H1 (cell line): ENCODE results near the gene GPR176. TPM values are rescaled to one million over a fixed set of nuclear protein-coding genes. Genes with fewer than 3 reads are reported as not detected.

Experiments used
- CTCF ChIA-PET: fragments of 300-600 bp; sonication (Branson Sonifier 250); formaldehyde crosslinking; loops from one replicate; lab custom pipeline; 2021; ENCODE audit not compliant: partially characterized antibody; lab: Charles Lee
- POLR2A ChIA-PET: fragments of 300-600 bp; sonication (Branson Sonifier 250); formaldehyde crosslinking; loops from one replicate; lab custom pipeline; 2021; ENCODE audit warnings: inconsistent platforms; ENCODE audit not compliant: partially characterized antibody; lab: Charles Lee
- DNase-seq, 2 experiments: peaks; one replicate each; pipeline versions ENCODE4 v3.0.0 to v3.0.0-alpha.2; 2010 to 2022; ENCODE audit warnings: low spot score in 2 of 2, low read depth in 1 of 2, mixed read lengths in 1 of 2
- FAIRE-seq: peaks from 2 replicates; lab custom pipeline; 2011; peaks lifted over from hg19 to GRCh38; lab: Jason Lieb, UNC
- H2AFZ ChIP-seq: 2 replicates; pipeline ENCODE4 v1.8.1; 2012; ENCODE audit warnings: low read length, inconsistent platforms
- H2AK5ac ChIP-seq: 2 replicates; pipeline ENCODE4 v1.6.1; 2013; ENCODE audit warnings: low read depth, low read length
- H2BK120ac ChIP-seq: replicated peaks from 2 replicates; pipeline ENCODE3; 2013; ENCODE audit warnings: low read depth, low read length, inconsistent platforms
- H2BK12ac ChIP-seq: 2 replicates; pipeline ENCODE4 v1.6.1; 2013; ENCODE audit warnings: low read depth, low read length
- H2BK15ac ChIP-seq: 2 replicates; pipeline ENCODE4 v1.6.1; 2013; ENCODE audit warnings: low read length
- H2BK20ac ChIP-seq: 2 replicates; pipeline ENCODE4 v1.6.1; 2013; ENCODE audit warnings: low read length
- H2BK5ac ChIP-seq: 2 replicates; pipeline ENCODE4 v1.6.1; 2013; ENCODE audit warnings: low read depth, low read length
- H3K14ac ChIP-seq: 2 replicates; pipeline ENCODE4 v1.6.1; 2013; ENCODE audit warnings: inconsistent platforms; ENCODE audit not compliant: insufficient read length
- H3K18ac ChIP-seq: 2 replicates; pipeline ENCODE4 v1.6.1; 2013; ENCODE audit warnings: low read length; ENCODE audit errors: extremely low read depth
- H3K23ac ChIP-seq: 2 replicates; pipeline ENCODE4 v1.6.1; 2013; ENCODE audit warnings: inconsistent platforms; ENCODE audit not compliant: insufficient read length
- H3K23me2 ChIP-seq: 2 replicates; pipeline ENCODE4 v1.6.1; 2013; ENCODE audit warnings: low read depth, low read length
- H3K27ac ChIP-seq: 2 replicates; pipeline ENCODE4 v1.6.1; 2011; ENCODE audit warnings: low read depth, low read length, inconsistent platforms
- H3K27me3 ChIP-seq, 4 experiments: replicated peaks in 1 of 4; 1 replicate in 1 of 4; 2 replicates in 3 of 4; pipeline versions ENCODE4 v1.6.1 to v1.8.1; 2011 to 2013; ENCODE audit warnings: low read length in 3 of 4, mild to moderate bottlenecking in 3 of 4, inconsistent platforms in 2 of 4, mixed read lengths in 2 of 4, moderate library complexity in 1 of 4; ENCODE audit not compliant: control insufficient read depth in 3 of 4, insufficient read depth in 3 of 4; ENCODE audit errors: extremely low read depth in 1 of 4
- H3K36me3 ChIP-seq, 4 experiments: 2 replicates each; pipeline versions ENCODE4 v1.6.1 to v1.8.1; 2011 to 2013; ENCODE audit warnings: mild to moderate bottlenecking in 4 of 4, low read length in 3 of 4, moderate library complexity in 2 of 4, control low read depth in 1 of 4, inconsistent platforms in 1 of 4; ENCODE audit not compliant: insufficient read depth in 4 of 4, control insufficient read depth in 2 of 4
- H3K4ac ChIP-seq: replicated peaks from 2 replicates; pipeline ENCODE3; 2013; ENCODE audit warnings: low read length, low read depth, mixed read lengths, inconsistent platforms; ENCODE audit not compliant: insufficient read length
- H3K4me1 ChIP-seq, 4 experiments: replicated peaks in 1 of 4; 1 replicate in 1 of 4; 2 replicates in 3 of 4; pipeline versions ENCODE4 v1.6.1 to v1.8.1; 2011 to 2013; ENCODE audit warnings: low read length in 3 of 4, inconsistent platforms in 2 of 4, mixed read lengths in 1 of 4; ENCODE audit not compliant: insufficient read depth in 4 of 4, control insufficient read depth in 3 of 4
- H3K4me2 ChIP-seq, 2 experiments: 2 replicates each; pipeline versions ENCODE4 v1.6.1 to v1.8.1; 2011 to 2013; ENCODE audit warnings: low read depth in 2 of 2, low read length in 2 of 2, control low read depth in 1 of 2, inconsistent platforms in 1 of 2, mild to moderate bottlenecking in 1 of 2; ENCODE audit not compliant: insufficient read depth in 1 of 2
- H3K4me3 ChIP-seq, 4 experiments: fragments of 200-600, 300-600 bp in 1 of 4; sonication (generic), shearing (Covaris generic), sonication (Bioruptor Twin) in 1 of 4; 2 replicates each; pipeline versions ENCODE4 v1.5.1 to v1.8.1; 2011 to 2016; ENCODE audit warnings: low read length in 4 of 4, low read depth in 3 of 4, control low read depth in 2 of 4, inconsistent platforms in 2 of 4, mild to moderate bottlenecking in 2 of 4, mixed read lengths in 1 of 4, moderate library complexity in 1 of 4; ENCODE audit not compliant: insufficient read depth in 2 of 4; ENCODE audit errors: extremely low read depth in 1 of 4
- H3K56ac ChIP-seq: replicated peaks from 2 replicates; pipeline ENCODE3; 2013; ENCODE audit warnings: low read depth, mild to moderate bottlenecking, mixed read lengths, low read length, inconsistent platforms; ENCODE audit not compliant: insufficient read length
- H3K79me1 ChIP-seq: 2 replicates; pipeline ENCODE4 v1.6.1; 2013; ENCODE audit warnings: low read depth, low read length, control low read depth
- H3K79me2 ChIP-seq, 2 experiments: 2 replicates each; pipeline versions ENCODE4 v1.6.1 to v1.8.1; 2012 to 2013; ENCODE audit warnings: low read length in 2 of 2, mild to moderate bottlenecking in 2 of 2, inconsistent platforms in 1 of 2; ENCODE audit not compliant: insufficient read depth in 2 of 2, control insufficient read depth in 1 of 2
- H3K9ac ChIP-seq, 4 experiments: replicated peaks in 1 of 4; 1 replicate in 1 of 4; 2 replicates in 3 of 4; pipeline versions ENCODE4 v1.6.1 to v1.8.1; 2011 to 2013; ENCODE audit warnings: low read depth in 3 of 4, low read length in 3 of 4, control low read depth in 2 of 4, mild to moderate bottlenecking in 2 of 4, moderate library complexity in 2 of 4, inconsistent platforms in 1 of 4; ENCODE audit errors: extremely low read depth in 1 of 4
- H3K9me3 ChIP-seq, 2 experiments: 2 replicates each; pipeline versions ENCODE4 v1.6.1 to v1.8.1; 2012 to 2013; ENCODE audit warnings: mild to moderate bottlenecking in 2 of 2, moderate library complexity in 2 of 2, control low read depth in 1 of 2, inconsistent platforms in 1 of 2, low read depth in 1 of 2, low read length in 1 of 2, mixed read lengths in 1 of 2; ENCODE audit not compliant: insufficient read depth in 2 of 2
- H4K20me1 ChIP-seq, 2 experiments: replicated peaks in 1 of 2; 2 replicates each; pipeline versions ENCODE3 to v1.8.1; 2011 to 2013; ENCODE audit warnings: inconsistent platforms in 2 of 2, low read length in 2 of 2, mild to moderate bottlenecking in 1 of 2; ENCODE audit not compliant: insufficient read depth in 2 of 2, control insufficient read depth in 1 of 2
- H4K5ac ChIP-seq: 2 replicates; pipeline ENCODE4 v1.6.1; 2013; ENCODE audit warnings: low read length, low read depth, mixed read lengths, inconsistent platforms; ENCODE audit not compliant: insufficient read length
- H4K8ac ChIP-seq: 2 replicates; pipeline ENCODE4 v1.8.0; 2013; ENCODE audit warnings: mild to moderate bottlenecking, moderate library complexity, low read length, inconsistent platforms; ENCODE audit not compliant: insufficient read depth; ENCODE audit errors: extremely low read depth
- H4K91ac ChIP-seq: replicated peaks from 2 replicates; pipeline ENCODE3; 2013; ENCODE audit warnings: low read length, mixed read lengths, inconsistent platforms; ENCODE audit not compliant: insufficient read length
- E2F6 ChIP-seq: IDR thresholded peaks from 2 replicates; pipeline ENCODE4 v1.6.1; 2012; ENCODE audit warnings: inconsistent platforms
- FOSL1 ChIP-seq: IDR thresholded peaks from 2 replicates; pipeline ENCODE4 v1.6.1; 2011; ENCODE audit warnings: mild to moderate bottlenecking, low read depth, low read length, moderate library complexity; ENCODE audit not compliant: insufficient read depth
- HDAC2 ChIP-seq, 2 experiments: fragments of 300-600 bp in 1 of 2; sonication (generic) in 1 of 2; IDR thresholded peaks; 2 replicates each; pipeline ENCODE4 v1.6.1; 2011 to 2012; ENCODE audit warnings: low read depth in 2 of 2, low read length in 2 of 2, mild to moderate bottlenecking in 2 of 2, moderate library complexity in 2 of 2, borderline replicate concordance in 1 of 2, inconsistent platforms in 1 of 2
- JUND ChIP-seq: IDR thresholded peaks from 2 replicates; pipeline ENCODE4 v1.6.1; 2011; ENCODE audit warnings: mild to moderate bottlenecking, improper control_type of control experiment, low read length
- KDM1A ChIP-seq: fragments of 200-600, 300-600 bp; sonication (generic); IDR thresholded peaks from 2 replicates; pipeline ENCODE4 v1.7.1; 2016; ENCODE audit warnings: mild to moderate bottlenecking, low read length, borderline replicate concordance
- RNF2 ChIP-seq: fragments of 200-900, 300-1000 bp; sonication (generic); IDR thresholded peaks from 2 replicates; pipeline ENCODE4 v1.7.1; 2016; ENCODE audit warnings: borderline replicate concordance, low read depth, mild to moderate bottlenecking, antibody characterized with exemption, low read length; ENCODE audit not compliant: poor library complexity, severe bottlenecking; ENCODE audit errors: missing control alignments
- SIX5 ChIP-seq: IDR thresholded peaks from 2 replicates; pipeline ENCODE4 v1.6.1; 2011; ENCODE audit warnings: mild to moderate bottlenecking, low read depth, low read length
- SP1 ChIP-seq: IDR thresholded peaks from 2 replicates; pipeline ENCODE4 v1.6.1; 2011; ENCODE audit warnings: low read depth, low read length
- SP4 ChIP-seq: IDR thresholded peaks from 2 replicates; pipeline ENCODE4 v1.6.1; 2012; ENCODE audit warnings: low read length, inconsistent platforms
- SUZ12 ChIP-seq: fragments of 200-600 bp; sonication (generic); IDR thresholded peaks from 2 replicates; pipeline ENCODE4 v1.6.1; 2012; ENCODE audit warnings: mild to moderate bottlenecking, inconsistent platforms, low read length, moderate library complexity, mixed read lengths
- TBP ChIP-seq: IDR thresholded peaks from 2 replicates; pipeline ENCODE4 v1.6.1; 2011; ENCODE audit warnings: low read depth, low read length, improper control_type of control experiment
- polyA plus RNA-seq, 7 experiments: library from polyadenylated mRNA; depleted of rRNA in 3 of 7; stranded (reverse) in 5 of 7; unstranded in 2 of 7; fragments of >200 nt in 5 of 7; fragments of 200-250 nt in 2 of 7; gene quantifications; 1 replicate in 5 of 7; 2 replicates in 1 of 7; 4 replicates in 1 of 7; pipeline versions ENCODE4 v1.2.1 to v1.2.3, GENCODE V29; 2011 to 2013; ENCODE audit warnings: missing spikeins in 2 of 7, mixed read lengths in 2 of 7
- total RNA-seq: library from RNA; stranded (reverse); fragmentation: NEBNext Ultra II Directional; extraction: Animal tissue kit (Norgen Biotek cat#: 25700); gene quantifications from 2 replicates; pipeline ENCODE4 v1.2.1, GENCODE V29; 2021

The GPR176 gene
- total and polyA plus RNA-seq, 2 of the 8 experiments (the other 6 are each of a cell fraction or from before 2014, with no cell fraction given): 190 to 281 TPM

- Histone ChIP-seq H4K5ac (peak overlapping the region; percentile 44), H3K4me2 (no peak overlapping the region), H3K4me3 (no peak overlapping the region), H3K79me1 (peaks cover 4% of the 10 kb centered on the region), H3K27ac (no peak overlapping the region), H3K36me3 (peaks cover 0 to 13% (median 7%) of the 10 kb centered on the region in 4 experiments; a peak in 4 of 8 replicates), H3K9ac (no peak overlapping the region), H4K8ac (no peak overlapping the region), H4K91ac (peak overlapping the region; percentile 87), H2BK120ac (peak overlapping the region; percentile 91), H2BK15ac (no peak overlapping the region), H3K14ac (no peak overlapping the region), H3K27me3 (no peaks in the 10 kb centered on the region), H2BK12ac (no peak overlapping the region), H3K23ac (no peak overlapping the region), H3K9me3 (peaks cover 0 to 6% of the 10 kb centered on the region in 2 experiments; a peak in 1 of 4 replicates), H3K4ac (peak overlapping the region; percentile 19), H2AK5ac (no peak overlapping the region), H2AFZ (no peak overlapping the region), H3K23me2 (no peaks in the 10 kb centered on the region), H2BK5ac (peak overlapping the region; percentile 71; the same call in 1 of the 2 replicates), H3K18ac (no peak overlapping the region), H3K79me2 (peaks cover 3 to 42% of the 10 kb centered on the region in 2 experiments; a peak in 3 of 4 replicates), H2BK20ac (peak overlapping the region; percentile 66; the same call in 1 of the 2 replicates), H4K20me1 (no peaks in the 10 kb centered on the region), H3K56ac (peak overlapping the region; percentile 27), H3K4me1 (peaks cover 4 to 37% (median 33%) of the 10 kb centered on the region in 4 experiments)
- DNase-seq: no peak
- ChIA-PET POLR2A (interaction anchor here (1.0 to 1.4 kb wide), 2 partner anchors 44 to 87 kb away, joined by 3 to 8 read pairs; partner anchors contain the start of gene EIF2AK4), CTCF (interaction anchor here (0.5 to 3.2 kb wide), 8 partner anchors 8 to 749 kb away, joined by 3 to 10 read pairs (median 3); partner anchors contain the start of gene EIF2AK4)
- TF ChIP-seq SUZ12 (no peak), FOSL1 (no peak), E2F6 (no peak), RNF2 (no peak), HDAC2 (IDR thresholded peaks at IDR 0.05; ENCODE audit: borderline replicate concordance in 1 of 2, low read depth in 2 of 2, low read length in 2 of 2) (no peak), SP4 (no peak), SIX5 (no peak), KDM1A (no peak), JUND (no peak), TBP (no peak), SP1 (no peak)
- no peak for FAIRE-seq
These were observed 29.4 kb downstream of the GPR176 start for GRCh38 chr15:39890621-39891020.
